ENCODE data around the gene PLLP. TPM values are rescaled to one million over a fixed set of nuclear protein-coding genes. Genes with fewer than 3 reads are reported as not detected.

Gene PLLP
- total RNA-seq, 4 donors from 2014 or later: 15.5 to 38.5 (median 31.5) TPM

DNA sequence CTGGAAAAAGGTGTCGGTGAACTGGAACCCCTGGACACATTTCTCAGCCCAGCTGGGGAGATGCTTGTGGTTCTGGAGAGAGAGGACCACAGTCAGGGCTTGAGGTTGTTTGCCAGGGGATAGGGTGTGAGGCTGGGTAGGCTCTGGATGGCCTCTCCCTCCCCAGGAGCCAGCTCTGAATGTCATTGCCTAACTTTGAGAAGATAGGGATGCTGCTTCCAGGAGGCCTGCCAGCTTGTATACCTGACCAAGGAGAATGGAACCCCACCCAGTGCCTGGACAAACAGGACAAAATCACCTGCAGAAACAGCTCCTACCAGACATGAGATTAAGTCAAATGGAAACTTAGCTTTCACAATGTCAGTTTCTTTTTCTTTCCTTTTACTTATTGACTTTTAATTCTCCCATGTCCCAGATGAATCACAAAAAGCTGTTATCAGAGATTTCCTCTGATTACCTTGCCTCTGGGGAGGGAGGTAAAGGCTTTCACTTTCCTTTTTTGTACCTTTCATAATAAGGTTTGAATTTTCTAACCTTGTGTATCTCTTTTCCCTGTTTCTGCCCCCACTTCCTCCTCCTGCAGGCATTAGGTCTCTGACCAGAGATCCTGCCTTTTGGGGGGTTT is 29.8 kb upstream of the PLLP start:
- DNase-seq: no peak
- 57 to 83% methylated on average over 1 of the region's 1 CpG for WGBS, 2 donors

DNA sequence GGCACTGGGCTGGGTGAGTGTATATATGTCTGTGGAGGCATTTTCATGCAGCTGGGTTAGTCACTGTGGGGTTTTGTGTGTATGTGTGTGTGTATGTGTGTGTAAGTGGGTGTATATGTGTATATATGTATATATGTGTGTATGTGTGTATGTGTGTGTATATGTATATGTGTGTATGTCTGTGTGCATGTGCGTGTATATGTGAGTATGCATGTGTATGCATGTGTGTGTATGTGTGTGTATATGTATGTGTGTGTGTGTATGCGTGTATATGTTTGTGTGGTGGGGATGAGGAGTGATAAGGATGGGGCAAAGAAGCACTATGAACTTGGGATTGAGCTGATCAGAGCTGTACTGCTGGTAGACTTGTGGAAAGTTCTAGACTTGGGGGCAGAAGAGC is 29.0 kb upstream of the PLLP start:
- Histone ChIP-seq H3K4me1 (peaks cover 0 to 40% (median 25%) of the 10 kb centered on the region in 3 donors), H3K27me3 (no peaks in the 10 kb centered on the region), H3K9me3 (no peaks in the 10 kb centered on the region), H3K36me3 (no peaks in the 10 kb centered on the region), H3K4me3 (no peak overlapping the region), H3K27ac (no peak overlapping the region)
- TF ChIP-seq, protein P1, sequence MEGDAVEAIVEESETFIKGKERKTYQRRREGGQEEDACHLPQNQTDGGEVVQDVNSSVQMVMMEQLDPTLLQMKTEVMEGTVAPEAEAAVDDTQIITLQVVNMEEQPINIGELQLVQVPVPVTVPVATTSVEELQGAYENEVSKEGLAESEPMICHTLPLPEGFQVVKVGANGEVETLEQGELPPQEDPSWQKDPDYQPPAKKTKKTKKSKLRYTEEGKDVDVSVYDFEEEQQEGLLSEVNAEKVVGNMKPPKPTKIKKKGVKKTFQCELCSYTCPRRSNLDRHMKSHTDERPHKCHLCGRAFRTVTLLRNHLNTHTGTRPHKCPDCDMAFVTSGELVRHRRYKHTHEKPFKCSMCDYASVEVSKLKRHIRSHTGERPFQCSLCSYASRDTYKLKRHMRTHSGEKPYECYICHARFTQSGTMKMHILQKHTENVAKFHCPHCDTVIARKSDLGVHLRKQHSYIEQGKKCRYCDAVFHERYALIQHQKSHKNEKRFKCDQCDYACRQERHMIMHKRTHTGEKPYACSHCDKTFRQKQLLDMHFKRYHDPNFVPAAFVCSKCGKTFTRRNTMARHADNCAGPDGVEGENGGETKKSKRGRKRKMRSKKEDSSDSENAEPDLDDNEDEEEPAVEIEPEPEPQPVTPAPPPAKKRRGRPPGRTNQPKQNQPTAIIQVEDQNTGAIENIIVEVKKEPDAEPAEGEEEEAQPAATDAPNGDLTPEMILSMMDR (IDR thresholded peaks at IDR 0.05): no peak
- TF ChIP-seq POLR2A (IDR thresholded peaks at IDR 0.05): no peak
- intact Hi-C loops (cut with DNase I): no loop called here
- whole genome bisulfite sequencing, 2 donors: 87 to 100% methylated on average over 2 of the region's 2 CpGs
- DNase-seq: no peak

More for the DNA sequence above, 29.8 kb upstream of the PLLP start:
- Histone ChIP-seq H3K4me1 (peaks cover 0 to 40% (median 25%) of the 10 kb centered on the region in 3 donors), H3K9me3 (no peaks in the 10 kb centered on the region), H3K36me3 (no peaks in the 10 kb centered on the region), H3K27ac (no peak overlapping the region), H3K4me3 (no peak overlapping the region), H3K27me3 (no peaks in the 10 kb centered on the region)
- intact Hi-C loops (cut with DNase I): no loop called here
- TF ChIP-seq, protein P1 (IDR thresholded peaks at IDR 0.05): no peak
- no peak for TF ChIP-seq POLR2A (IDR thresholded peaks at IDR 0.05)

- no peak for DNase-seq
- H3K4me3 ChIP-seq: no peak overlapping the region
- intact Hi-C loops (cut with DNase I): no loop called here
- no peaks in the 10 kb centered on the region for H3K9me3 ChIP-seq
- TF ChIP-seq, protein P1 (IDR thresholded peaks at IDR 0.05): no peak
- no peak for TF ChIP-seq POLR2A (IDR thresholded peaks at IDR 0.05)
- no peak overlapping the region for H3K27ac ChIP-seq
- 27 to 36% methylated on average over 3 to 4 of the region's 4 CpGs for WGBS, 2 donors
- H3K4me1 ChIP-seq: peaks cover 0 to 17% (median 9%) of the 10 kb centered on the region in 3 donors
- no peaks in the 10 kb centered on the region for H3K36me3 ChIP-seq
- no peaks in the 10 kb centered on the region for H3K27me3 ChIP-seq
Measured at GRCh38 chr16:57310801-57311200, 26.3 kb upstream of the PLLP start.

DNA sequence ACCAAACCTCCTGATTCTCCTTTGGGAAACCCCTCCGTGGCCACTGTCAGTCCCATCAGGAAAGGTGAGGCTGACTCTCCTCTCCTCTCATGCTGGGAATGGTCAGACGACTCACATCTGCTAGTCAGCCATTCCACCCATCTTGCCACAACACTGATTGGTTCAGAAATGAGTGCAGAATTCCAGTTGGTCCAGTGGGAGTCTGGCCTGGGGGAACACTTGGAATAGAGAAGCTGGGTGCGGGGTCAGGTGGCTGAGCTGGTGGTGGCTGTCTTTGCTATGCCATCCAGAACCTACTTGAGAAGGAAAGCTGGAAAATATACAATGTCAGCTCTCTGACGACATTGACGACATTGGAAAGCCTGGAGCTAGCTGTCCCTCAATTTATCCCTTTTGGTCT is 23.6 kb upstream of the PLLP start:
- intact Hi-C loops (cut with DNase I): loop anchor here (10.0 kb wide), 1 partner anchor 217 kb away; no protein-coding TSS in a partner anchor
- no peak for DNase-seq
- TF ChIP-seq, protein P1 (IDR thresholded peaks at IDR 0.05): no peak
- no peak for TF ChIP-seq POLR2A (IDR thresholded peaks at IDR 0.05)
- Histone ChIP-seq H3K4me3 (no peak overlapping the region), H3K4me1 (peaks cover 7 to 19% (median 12%) of the 10 kb centered on the region in 3 donors), H3K36me3 (no peaks in the 10 kb centered on the region), H3K27me3 (no peaks in the 10 kb centered on the region), H3K9me3 (no peaks in the 10 kb centered on the region), H3K27ac (no peak overlapping the region)
- 65 to 71% methylated on average over 4 to 5 of the region's 5 CpGs for WGBS, 2 donors

- peaks cover 7 to 19% (median 12%) of the 10 kb centered on the region in 3 donors for H3K4me1 ChIP-seq
- H3K27ac ChIP-seq: no peak overlapping the region
- H3K36me3 ChIP-seq: no peaks in the 10 kb centered on the region
- H3K27me3 ChIP-seq: no peaks in the 10 kb centered on the region
- no peak overlapping the region for H3K4me3 ChIP-seq
- no peak for TF ChIP-seq POLR2A (IDR thresholded peaks at IDR 0.05)
- TF ChIP-seq, protein P1 (IDR thresholded peaks at IDR 0.05): no peak
- intact Hi-C loops (cut with DNase I): loop anchor here (10.0 kb wide), 1 partner anchor 217 kb away; no protein-coding TSS in a partner anchor
- 62 to 76% methylated on average over 2 to 4 of the region's 5 CpGs for WGBS, 2 donors
- no peak for DNase-seq
- no peaks in the 10 kb centered on the region for H3K9me3 ChIP-seq
Measured at GRCh38 chr16:57307365-57307764, 22.9 kb upstream of the PLLP start.

All from esophagus squamous epithelium (tissue), 5 donors.